Sigmoid colon (tissue), 7 donors: Measurements from ENCODE around the gene IL18BP. TPM values are rescaled to one million over a fixed set of nuclear protein-coding genes. Genes with fewer than 3 reads are reported as not detected.

Source experiments
- DNase-seq: peaks from one replicate; pipeline ENCODE4 v3.0.0-alpha.2; 2019
- H3K27ac ChIP-seq, 4 donors: fragments of 200-600 bp; sonication (generic); one replicate each; pipeline ENCODE4 v1.5.1; 2016 to 2019; ENCODE audit warnings: mild to moderate bottlenecking in 1 of 4
- H3K27me3 ChIP-seq, 3 donors: fragments of 200-600 bp; sonication (generic); one replicate each; pipeline ENCODE4 v1.5.1; 2019; ENCODE audit warnings: mild to moderate bottlenecking in 1 of 3
- H3K36me3 ChIP-seq, 4 donors: fragments of 200-600 bp; sonication (generic); one replicate each; pipeline ENCODE4 v1.5.1; 2016 to 2019
- H3K4me1 ChIP-seq, 4 donors: fragments of 200-600 bp; sonication (generic); one replicate each; pipeline ENCODE4 v1.5.1; 2017 to 2019
- H3K4me3 ChIP-seq, 4 donors: fragments of 200-600 bp; sonication (generic); one replicate each; pipeline ENCODE4 v1.5.1; 2017 to 2019; ENCODE audit warnings: mild to moderate bottlenecking in 2 of 4, moderate library complexity in 1 of 4
- H3K9me3 ChIP-seq, 4 donors: fragments of 200-600 bp in 3 of 4; sonication (generic) in 3 of 4; one replicate each; pipeline versions ENCODE4 v1.5.1 to v1.6.1; 2013 to 2019
- EP300 ChIP-seq, 4 donors: sonication (generic); formaldehyde crosslinking; IDR thresholded peaks; one replicate each; pipeline ENCODE4 v1.6.1; 2017; ENCODE audit warnings: antibody characterized with exemption in 4 of 4
- POLR2A ChIP-seq, 2 donors: fragments of 450-650 bp; IDR thresholded peaks; one replicate each; pipeline ENCODE4 v1.6.1; 2016; ENCODE audit warnings: antibody characterized with exemption in 2 of 2, mild to moderate bottlenecking in 2 of 2, moderate library complexity in 2 of 2
- POLR2AphosphoS5 ChIP-seq, 4 donors: sonication (generic); formaldehyde crosslinking; IDR thresholded peaks; one replicate each; pipeline ENCODE4 v1.6.1; 2017; ENCODE audit warnings: antibody characterized with exemption in 4 of 4
- WGBS, 2 donors: extraction: QIAGEN DNeasy Blood & Tissue Kit; methylation state at CpG; one replicate each; pipeline ENCODE4 v1.1.7; 2013; 5-methylcytosine and 5-hydroxymethylcytosine counted together
- intact Hi-C: fragments of 100-400 bp; cut with DNase I; formaldehyde crosslinking; loops from one replicate; pipeline ENCODE4 v1.15.1; 2023
- polyA plus RNA-seq, 3 donors: library from polyadenylated mRNA; stranded (reverse); fragments of 200-250 nt; gene quantifications; one replicate each; pipeline ENCODE4 v1.2.3, GENCODE V29; 2013
- total RNA-seq, 4 donors: library from RNA; depleted of rRNA; stranded (reverse); fragments of >200 nt; gene quantifications; one replicate each; pipeline ENCODE4 v1.1.0, GENCODE V29; 2016
- TF ChIP-seq, protein P1 (sequence below), 4 experiments: fragments of 450-650 bp in 3 of 4; fragments of 200-600 bp in 1 of 4; IDR thresholded peaks; one replicate each; pipeline ENCODE4 v1.5.1; 2016 to 2019; ENCODE audit warnings: antibody characterized with exemption in 4 of 4, mild to moderate bottlenecking in 3 of 4, moderate library complexity in 2 of 4
- donor health status: healthy with polysubstance abuse.
- donor health status: Bipolar disorder and iron deficiency.
- donor health status: healthy.

The IL18BP gene
- total and polyA plus RNA-seq, 7 donors = 2.5 to 21.3 (median 6.0) TPM

DNA sequence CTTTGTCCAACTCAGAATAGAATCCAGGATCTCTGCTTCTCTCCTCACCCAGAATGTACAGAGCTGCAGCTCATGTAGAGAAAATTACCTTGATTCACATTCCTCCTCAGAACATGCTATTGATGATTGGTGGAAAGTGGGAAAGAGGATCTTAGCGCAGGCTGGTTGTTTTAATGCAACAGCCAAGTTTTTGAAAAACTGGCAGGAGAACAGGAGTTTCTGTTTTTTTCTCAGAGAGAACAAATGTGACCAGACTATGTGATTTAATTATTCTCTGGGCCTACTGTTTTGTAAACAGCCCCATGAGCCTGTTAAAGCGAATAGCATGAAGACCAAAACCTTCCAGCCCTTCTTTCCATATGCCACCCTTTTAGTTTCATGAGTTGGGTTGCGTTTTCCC, 19.1 kb upstream of the IL18BP start:
- no peak for DNase-seq
- Histone ChIP-seq H3K27ac (no peak overlapping the region), H3K4me3 (no peak overlapping the region), H3K36me3 (peaks cover 0 to 19% (median 3%) of the 10 kb centered on the region in 4 donors), H3K9me3 (no peaks in the 10 kb centered on the region), H3K27me3 (no peaks in the 10 kb centered on the region), H3K4me1 (peaks cover 0 to 16% (median 4%) of the 10 kb centered on the region in 4 donors)
- intact Hi-C loops = loop anchor here (5.0 to 10.0 kb wide), 3 partner anchors 33 to 435 kb away; no protein-coding TSS in a partner anchor
- TF ChIP-seq EP300 (IDR thresholded peaks at IDR 0.05) = no peak
- TF ChIP-seq, protein P1, sequence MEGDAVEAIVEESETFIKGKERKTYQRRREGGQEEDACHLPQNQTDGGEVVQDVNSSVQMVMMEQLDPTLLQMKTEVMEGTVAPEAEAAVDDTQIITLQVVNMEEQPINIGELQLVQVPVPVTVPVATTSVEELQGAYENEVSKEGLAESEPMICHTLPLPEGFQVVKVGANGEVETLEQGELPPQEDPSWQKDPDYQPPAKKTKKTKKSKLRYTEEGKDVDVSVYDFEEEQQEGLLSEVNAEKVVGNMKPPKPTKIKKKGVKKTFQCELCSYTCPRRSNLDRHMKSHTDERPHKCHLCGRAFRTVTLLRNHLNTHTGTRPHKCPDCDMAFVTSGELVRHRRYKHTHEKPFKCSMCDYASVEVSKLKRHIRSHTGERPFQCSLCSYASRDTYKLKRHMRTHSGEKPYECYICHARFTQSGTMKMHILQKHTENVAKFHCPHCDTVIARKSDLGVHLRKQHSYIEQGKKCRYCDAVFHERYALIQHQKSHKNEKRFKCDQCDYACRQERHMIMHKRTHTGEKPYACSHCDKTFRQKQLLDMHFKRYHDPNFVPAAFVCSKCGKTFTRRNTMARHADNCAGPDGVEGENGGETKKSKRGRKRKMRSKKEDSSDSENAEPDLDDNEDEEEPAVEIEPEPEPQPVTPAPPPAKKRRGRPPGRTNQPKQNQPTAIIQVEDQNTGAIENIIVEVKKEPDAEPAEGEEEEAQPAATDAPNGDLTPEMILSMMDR (IDR thresholded peaks at IDR 0.05) = no peak
- 83 to 91% methylated on average over 3 of the region's 3 CpGs for WGBS, 2 donors

DNA sequence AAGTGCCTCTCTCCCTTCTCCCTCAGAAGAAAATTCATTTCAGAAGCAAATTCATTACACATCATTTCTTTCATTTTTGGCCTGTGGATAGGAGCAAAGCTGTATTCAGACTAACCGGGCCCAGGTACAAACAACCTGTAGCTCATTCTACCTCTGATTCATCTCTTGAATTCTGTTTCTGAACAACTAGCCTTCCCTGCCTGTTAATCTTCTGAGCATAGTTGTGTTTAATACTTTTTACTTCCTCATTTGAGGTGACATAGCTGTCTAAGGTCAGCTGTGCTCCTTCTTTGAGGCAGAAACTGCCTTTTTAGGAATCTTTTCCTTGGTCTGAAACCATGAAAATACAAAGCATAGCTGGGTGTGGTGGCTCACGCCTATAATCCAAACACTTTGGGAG, 12.6 kb upstream of the IL18BP start:
- no peak overlapping the region for H3K4me3 ChIP-seq
- intact Hi-C loops = no loop called here
- peak overlapping the region in 2 of 4 donors; percentile 12 to 72 for H3K27ac ChIP-seq
- DNase-seq = no peak
- no peaks in the 10 kb centered on the region for H3K9me3 ChIP-seq
- H3K27me3 ChIP-seq = no peaks in the 10 kb centered on the region
- TF ChIP-seq, protein P1 (IDR thresholded peaks at IDR 0.05) = no peak
- no peak for TF ChIP-seq POLR2AphosphoS5 (IDR thresholded peaks at IDR 0.05)
- TF ChIP-seq EP300 (IDR thresholded peaks at IDR 0.05) = no peak
- no peak for TF ChIP-seq POLR2A (IDR thresholded peaks at IDR 0.05)
- peaks cover 0 to 32% (median 23%) of the 10 kb centered on the region in 4 donors for H3K4me1 ChIP-seq
- 76 to 87% methylated on average over 2 of the region's 2 CpGs for WGBS, 2 donors
- peaks cover 0 to 23% (median 3%) of the 10 kb centered on the region in 4 donors for H3K36me3 ChIP-seq

DNA sequence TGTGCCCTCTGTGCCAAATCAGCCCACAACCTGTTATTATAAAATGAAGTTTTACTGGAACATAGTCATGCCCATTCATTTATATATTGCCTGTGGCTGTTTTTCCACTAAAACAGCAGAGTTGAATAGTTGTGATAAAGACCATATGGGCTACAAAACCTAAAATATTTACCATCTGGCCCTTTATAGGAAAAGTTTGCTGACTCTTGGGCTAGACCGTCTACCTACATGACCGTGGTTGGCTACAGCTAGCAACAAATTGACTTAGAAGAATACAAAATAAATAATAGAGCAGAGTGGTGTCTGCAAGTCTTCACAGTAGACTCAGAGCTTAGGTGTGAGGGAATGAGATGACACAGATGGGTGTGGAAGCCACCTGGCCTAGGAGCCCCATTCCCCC, 11.2 kb upstream of the IL18BP start:
- TF ChIP-seq POLR2A (IDR thresholded peaks at IDR 0.05) = no peak
- TF ChIP-seq EP300 (IDR thresholded peaks at IDR 0.05) = no peak
- TF ChIP-seq, protein P1 (IDR thresholded peaks at IDR 0.05) = no peak
- no peak for TF ChIP-seq POLR2AphosphoS5 (IDR thresholded peaks at IDR 0.05)
- Histone ChIP-seq H3K4me3 (no peak overlapping the region), H3K36me3 (peaks cover 0 to 23% (median 3%) of the 10 kb centered on the region in 4 donors), H3K9me3 (no peaks in the 10 kb centered on the region), H3K27ac (peak overlapping the region; percentile 41 to 75 (median 70)), H3K4me1 (peaks cover 0 to 32% (median 23%) of the 10 kb centered on the region in 4 donors), H3K27me3 (no peaks in the 10 kb centered on the region)
- intact Hi-C loops = no loop called here
- 40 to 42% methylated on average over 2 of the region's 2 CpGs for WGBS, 2 donors
- no peak for DNase-seq

DNA sequence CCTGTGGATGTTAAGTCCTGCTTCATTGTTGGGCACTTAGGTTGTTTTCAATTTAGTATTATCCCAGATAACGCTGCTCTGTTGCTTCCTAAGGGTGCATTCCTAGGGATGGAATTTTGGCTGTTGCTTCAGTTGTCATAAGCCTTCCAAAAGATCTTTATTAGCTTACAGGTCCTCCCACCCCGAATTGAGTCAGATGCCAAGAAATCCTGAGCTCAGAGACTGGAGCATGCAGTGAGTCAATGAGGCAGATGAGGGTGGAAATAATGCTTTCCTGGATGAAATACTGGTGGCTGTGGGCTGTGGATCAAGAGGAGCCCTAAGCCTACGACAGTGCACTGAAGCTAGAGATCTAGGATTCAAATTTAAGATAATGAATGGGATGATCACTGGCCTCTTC, 10.7 kb upstream of the IL18BP start:
- H3K4me1 ChIP-seq = peaks cover 0 to 32% (median 23%) of the 10 kb centered on the region in 4 donors
- intact Hi-C loops = no loop called here
- TF ChIP-seq, protein P1 (IDR thresholded peaks at IDR 0.05) = no peak
- no peak for TF ChIP-seq POLR2A (IDR thresholded peaks at IDR 0.05)
- TF ChIP-seq POLR2AphosphoS5 (IDR thresholded peaks at IDR 0.05) = no peak
- no peak for TF ChIP-seq EP300 (IDR thresholded peaks at IDR 0.05)

DNA sequence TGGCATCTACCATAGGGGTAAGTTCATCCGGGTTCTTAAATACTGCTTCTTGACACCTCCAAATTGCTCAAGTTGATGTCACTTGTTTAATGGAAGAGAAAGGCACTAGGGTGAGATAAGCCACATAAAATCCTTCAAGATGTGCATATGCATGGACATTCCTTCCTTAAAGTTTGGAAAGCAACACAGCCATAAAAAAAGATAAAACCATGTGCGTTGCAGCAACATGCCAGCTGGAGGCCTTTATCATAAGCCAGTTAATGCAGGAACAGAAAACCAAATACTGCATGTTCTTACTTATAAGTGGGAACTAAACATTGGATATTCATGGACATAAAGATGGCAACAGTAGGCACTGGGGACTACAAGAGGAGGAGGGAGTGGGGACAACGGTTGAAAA, 8.0 kb upstream of the IL18BP start:
- TF ChIP-seq POLR2AphosphoS5 (IDR thresholded peaks at IDR 0.05) (no peak), POLR2A (IDR thresholded peaks at IDR 0.05) (no peak), EP300 (IDR thresholded peaks at IDR 0.05) (no peak)
- TF ChIP-seq, protein P1 (IDR thresholded peaks at IDR 0.05) = no peak
- intact Hi-C loops = no loop called here
- H3K27ac ChIP-seq = no peak overlapping the region
- no peak for DNase-seq
- peaks cover 0 to 6% (median 0%) of the 10 kb centered on the region in 4 donors for H3K36me3 ChIP-seq
- H3K4me3 ChIP-seq = no peak overlapping the region
- no peaks in the 10 kb centered on the region for H3K9me3 ChIP-seq
- H3K27me3 ChIP-seq = no peaks in the 10 kb centered on the region
- WGBS, 2 donors = 57 to 62% methylated on average over 3 of the region's 3 CpGs
- peaks cover 0 to 32% (median 23%) of the 10 kb centered on the region in 4 donors for H3K4me1 ChIP-seq

More for the DNA sequence above, 10.7 kb upstream of the IL18BP start:
- 78 to 79% methylated on average over 3 of the region's 3 CpGs for WGBS, 2 donors
- H3K27me3 ChIP-seq = no peaks in the 10 kb centered on the region
- peak overlapping the region; percentile 41 to 75 (median 70) for H3K27ac ChIP-seq
- peak; percentile 66 for DNase-seq
- H3K36me3 ChIP-seq = peaks cover 0 to 22% (median 3%) of the 10 kb centered on the region in 4 donors
- H3K4me3 ChIP-seq = no peak overlapping the region
- no peaks in the 10 kb centered on the region for H3K9me3 ChIP-seq
